H9 (cell line): ENCODE data around the gene FBXL20. TPM values are rescaled to one million over a fixed set of nuclear protein-coding genes. Genes with fewer than 3 reads are reported as not detected.

Experiments used
- DNase-seq: peaks from one replicate; pipeline ENCODE4 v3.0.0-alpha.2; 2017
- H2AFZ ChIP-seq: one replicate; pipeline ENCODE4 v1.6.1; 2013; ENCODE audit warnings: mild to moderate bottlenecking, low read length, control low read depth, moderate library complexity
- H2AK5ac ChIP-seq: 2 replicates; pipeline ENCODE4 v1.6.1; 2013; ENCODE audit warnings: low read length, control low read depth, mixed read lengths; ENCODE audit not compliant: insufficient read length
- H2BK120ac ChIP-seq: one replicate; pipeline ENCODE4 v1.6.1; 2013; ENCODE audit warnings: low read depth, mild to moderate bottlenecking, low read length, control low read depth, inconsistent platforms; ENCODE audit not compliant: poor library complexity, severe bottlenecking
- H2BK12ac ChIP-seq: 2 replicates; pipeline ENCODE4 v1.6.1; 2013; ENCODE audit warnings: low read length, control low read depth, mixed read lengths, low read depth; ENCODE audit not compliant: insufficient read length
- H2BK15ac ChIP-seq: 2 replicates; pipeline ENCODE4 v1.6.1; 2013; ENCODE audit warnings: low read depth, low read length, control low read depth
- H2BK20ac ChIP-seq: one replicate; pipeline ENCODE4 v1.6.1; 2013; ENCODE audit warnings: low read depth, mild to moderate bottlenecking, low read length, control low read depth, inconsistent platforms; ENCODE audit not compliant: poor library complexity, severe bottlenecking
- H2BK5ac ChIP-seq: 2 replicates; pipeline ENCODE4 v1.6.1; 2013; ENCODE audit warnings: low read length, control low read depth, mixed read lengths; ENCODE audit not compliant: insufficient read length
- H3K14ac ChIP-seq: 2 replicates; pipeline ENCODE4 v1.6.1; 2013; ENCODE audit warnings: low read length, control low read depth; ENCODE audit not compliant: insufficient read depth
- H3K18ac ChIP-seq: 2 replicates; pipeline ENCODE4 v1.6.1; 2013; ENCODE audit warnings: low read depth, mild to moderate bottlenecking, mixed read lengths, low read length, control low read depth; ENCODE audit not compliant: insufficient read length
- H3K23ac ChIP-seq: 2 replicates; pipeline ENCODE4 v1.6.1; 2013; ENCODE audit warnings: low read length, control low read depth, mixed read lengths, low read depth; ENCODE audit not compliant: insufficient read length
- H3K23me2 ChIP-seq: 2 replicates; pipeline ENCODE4 v1.6.1; 2013; ENCODE audit warnings: low read depth, mild to moderate bottlenecking, mixed read lengths, low read length, control low read depth; ENCODE audit not compliant: insufficient read length, poor library complexity, severe bottlenecking
- H3K27ac ChIP-seq: 2 replicates; pipeline ENCODE4 v1.5.1; 2013; ENCODE audit warnings: low read length, control low read depth, mixed read lengths, low read depth; ENCODE audit not compliant: insufficient read length
- H3K27me3 ChIP-seq: 2 replicates; pipeline ENCODE4 v1.6.1; 2013; ENCODE audit warnings: low read length, control low read depth, inconsistent platforms; ENCODE audit not compliant: insufficient read depth
- H3K4ac ChIP-seq: 2 replicates; pipeline ENCODE4 v1.6.1; 2013; ENCODE audit warnings: low read depth, mild to moderate bottlenecking, control low read depth, inconsistent platforms, low read length, moderate library complexity
- H3K4me1 ChIP-seq: 2 replicates; pipeline ENCODE4 v1.6.1; 2013; ENCODE audit warnings: low read length, control low read depth, inconsistent platforms; ENCODE audit not compliant: insufficient read depth
- H3K4me2 ChIP-seq: 2 replicates; pipeline ENCODE4 v1.6.1; 2013; ENCODE audit warnings: low read length, control low read depth, mixed read lengths; ENCODE audit not compliant: insufficient read length, insufficient read depth
- H3K56ac ChIP-seq: 2 replicates; pipeline ENCODE4 v1.6.1; 2013; ENCODE audit warnings: low read depth, mild to moderate bottlenecking, mixed read lengths, low read length, control low read depth; ENCODE audit not compliant: insufficient read length
- H3K79me1 ChIP-seq: 2 replicates; pipeline ENCODE4 v1.6.1; 2013; ENCODE audit warnings: low read depth, mild to moderate bottlenecking, moderate library complexity, low read length, control low read depth, inconsistent platforms; ENCODE audit not compliant: insufficient read depth, poor library complexity, severe bottlenecking
- H3K79me2 ChIP-seq: 2 replicates; pipeline ENCODE4 v1.6.1; 2013; ENCODE audit warnings: low read length, control low read depth, inconsistent platforms; ENCODE audit not compliant: insufficient read depth
- H3K9ac ChIP-seq: 2 replicates; pipeline ENCODE4 v1.6.1; 2013; ENCODE audit warnings: low read length, control low read depth, mixed read lengths; ENCODE audit not compliant: insufficient read length; ENCODE audit errors: extremely low read depth
- H3K9me3 ChIP-seq: one replicate; pipeline ENCODE4 v1.6.1; 2013; ENCODE audit warnings: low read depth, low read length, inconsistent platforms; ENCODE audit not compliant: control insufficient read depth
- H3T11ph ChIP-seq: one replicate; pipeline ENCODE4 v1.6.1; 2013; ENCODE audit warnings: mild to moderate bottlenecking, low read length, control low read depth, inconsistent platforms
- H4K20me1 ChIP-seq: one replicate; pipeline ENCODE4 v1.6.1; 2013; ENCODE audit not compliant: control insufficient read depth, insufficient read length, insufficient read depth
- H4K5ac ChIP-seq: 2 replicates; pipeline ENCODE4 v1.6.1; 2013; ENCODE audit warnings: low read depth, mild to moderate bottlenecking, mixed read lengths, low read length, control low read depth; ENCODE audit not compliant: insufficient read length
- H4K8ac ChIP-seq: replicated peaks from 2 replicates; pipeline ENCODE4 v1.6.1; 2013; ENCODE audit warnings: low read length, control low read depth, mixed read lengths, low read depth; ENCODE audit not compliant: insufficient read length
- H4K91ac ChIP-seq: 2 replicates; pipeline ENCODE4 v1.6.1; 2013; ENCODE audit warnings: low read depth, mild to moderate bottlenecking, moderate library complexity, mixed read lengths, low read length, control low read depth; ENCODE audit not compliant: insufficient read length
- H3K27ac Mint-ChIP-seq, 3 experiments: 2 replicates in 2 of 3; 3 replicates in 1 of 3; pipeline ENCODE4 v1.8.0; 2020 to 2021; ENCODE audit warnings: mixed read lengths in 3 of 3, mild to moderate bottlenecking in 1 of 3, moderate library complexity in 1 of 3
- H3K27me3 Mint-ChIP-seq: 2 replicates; pipeline ENCODE4 v1.8.0; 2021; ENCODE audit warnings: low read depth, mild to moderate bottlenecking, moderate library complexity, mixed read lengths
- H3K36me3 Mint-ChIP-seq, 3 experiments: 2 replicates in 2 of 3; 3 replicates in 1 of 3; pipeline ENCODE4 v1.8.0; 2020 to 2021; ENCODE audit warnings: low read depth in 3 of 3, mixed read lengths in 3 of 3; ENCODE audit not compliant: insufficient read depth in 1 of 3
- H3K4me1 Mint-ChIP-seq, 2 experiments: 2 replicates each; pipeline ENCODE4 v1.8.0; 2020; ENCODE audit warnings: mixed read lengths in 2 of 2
- H3K4me3 Mint-ChIP-seq, 2 experiments: 2 replicates in 1 of 2; 3 replicates in 1 of 2; pipeline ENCODE4 v1.8.0; 2020 to 2021; ENCODE audit warnings: mild to moderate bottlenecking in 2 of 2, mixed read lengths in 2 of 2, moderate library complexity in 1 of 2
- H3K9me3 Mint-ChIP-seq, 2 experiments: 2 replicates in 1 of 2; 3 replicates in 1 of 2; pipeline ENCODE4 v1.8.0; 2020; ENCODE audit warnings: mild to moderate bottlenecking in 2 of 2, mixed read lengths in 2 of 2, moderate library complexity in 1 of 2
- WGBS: extraction: QIAGEN DNeasy Blood & Tissue Kit; methylation state at CpG from one replicate; pipeline ENCODE4 v1.1.7; 2013; ENCODE audit warnings: missing lambda C conversion rate, low lambda C conversion rate, mixed read lengths; ENCODE audit not compliant: insufficient read length; ENCODE audit errors: extremely low coverage; 5-methylcytosine and 5-hydroxymethylcytosine counted together
- total RNA-seq: library from RNA; stranded (reverse); gene quantifications from 2 replicates; pipeline ENCODE4 v1.2.1, GENCODE V29; 2021
- TF ChIP-seq, protein P1 (sequence below): fragments of 200-600 bp; sonication (generic); conservative IDR thresholded peaks from 3 replicates; pipeline ENCODE4 v1.8.0; 2021; ENCODE audit warnings: antibody characterized with exemption, mild to moderate bottlenecking

Gene FBXL20
- total RNA-seq, 1 experiment from 2014 or later, result 18.4 TPM

GRCh38 chr17:39318636-39319035 is 82.8 kb downstream of the FBXL20 start:
- Histone ChIP-seq H3K79me2 (no peaks in the 10 kb centered on the region), H3K23me2 (no peaks in the 10 kb centered on the region), H3K27ac (no peak overlapping the region), H3K4me2 (no peak overlapping the region), H2BK5ac (no peak overlapping the region), H3K4me1 (no peaks in the 10 kb centered on the region), H3K56ac (no peak overlapping the region), H4K8ac (no peak overlapping the region), H3K14ac (no peak overlapping the region), H2AK5ac (no peak overlapping the region), H3K23ac (no peak overlapping the region), H2BK12ac (no peak overlapping the region), H3K9ac (no peak overlapping the region), H2BK15ac (no peak overlapping the region), H4K5ac (no peak overlapping the region), H2AFZ (no peak overlapping the region), H3K18ac (no peak overlapping the region), H2BK120ac (no peak overlapping the region), H3T11ph (no peak overlapping the region), H3K79me1 (no peaks in the 10 kb centered on the region), H4K20me1 (no peaks in the 10 kb centered on the region), H2BK20ac (no peak overlapping the region), H3K27me3 (no peaks in the 10 kb centered on the region), H4K91ac (no peak overlapping the region), H3K9me3 (no peaks in the 10 kb centered on the region), H3K4ac (no peak overlapping the region)
- Mint-ChIP-seq H3K4me3 (no peak overlapping the region), H3K4me1 (no peaks in the 10 kb centered on the region), H3K9me3 (no peaks in the 10 kb centered on the region), H3K36me3 (no peaks in the 10 kb centered on the region), H3K27me3 (no peaks in the 10 kb centered on the region), H3K27ac (no peak overlapping the region)
- TF ChIP-seq, protein P1, sequence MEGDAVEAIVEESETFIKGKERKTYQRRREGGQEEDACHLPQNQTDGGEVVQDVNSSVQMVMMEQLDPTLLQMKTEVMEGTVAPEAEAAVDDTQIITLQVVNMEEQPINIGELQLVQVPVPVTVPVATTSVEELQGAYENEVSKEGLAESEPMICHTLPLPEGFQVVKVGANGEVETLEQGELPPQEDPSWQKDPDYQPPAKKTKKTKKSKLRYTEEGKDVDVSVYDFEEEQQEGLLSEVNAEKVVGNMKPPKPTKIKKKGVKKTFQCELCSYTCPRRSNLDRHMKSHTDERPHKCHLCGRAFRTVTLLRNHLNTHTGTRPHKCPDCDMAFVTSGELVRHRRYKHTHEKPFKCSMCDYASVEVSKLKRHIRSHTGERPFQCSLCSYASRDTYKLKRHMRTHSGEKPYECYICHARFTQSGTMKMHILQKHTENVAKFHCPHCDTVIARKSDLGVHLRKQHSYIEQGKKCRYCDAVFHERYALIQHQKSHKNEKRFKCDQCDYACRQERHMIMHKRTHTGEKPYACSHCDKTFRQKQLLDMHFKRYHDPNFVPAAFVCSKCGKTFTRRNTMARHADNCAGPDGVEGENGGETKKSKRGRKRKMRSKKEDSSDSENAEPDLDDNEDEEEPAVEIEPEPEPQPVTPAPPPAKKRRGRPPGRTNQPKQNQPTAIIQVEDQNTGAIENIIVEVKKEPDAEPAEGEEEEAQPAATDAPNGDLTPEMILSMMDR, result no peak
- DNase-seq, result no peak
- WGBS, result no CpG with 5 or more reads among the region's 8 CpGs
